A549 (cell line): ENCODE measurements around the gene ZMYND8. TPM values are rescaled to one million over a fixed set of nuclear protein-coding genes. Genes with fewer than 3 reads are reported as not detected.
A peak's percentile ranks its signal among the peaks of the same experiment; 100 is the strongest.

Source experiments
- ATAC-seq, 2 experiments: fragments of 200-7000 bp in 1 of 2; fragments of >200 bp in 1 of 2; cut with Nextera tagmentation in 1 of 2; cut with Tn5 transposase in 1 of 2; 3 replicates each; pipeline versions ENCODE4 v1.8.0 to v1.9.1; 2018 to 2020; ENCODE audit warnings: mild to moderate bottlenecking in 1 of 2, moderate library complexity in 1 of 2
- CTCF ChIA-PET: fragments of 300-600 bp; sonication (Branson Sonifier 250); formaldehyde crosslinking; extraction: SDS; loops from one replicate; lab custom pipeline; 2021; ENCODE audit warnings: antibody characterized with exemption, inconsistent platforms; lab: Yijun Ruan, JAX
- POLR2A ChIA-PET: fragments of 350-600 bp; formaldehyde crosslinking; extraction: SDS; loops from one replicate; lab custom pipeline; 2021; ENCODE audit warnings: antibody characterized with exemption, inconsistent platforms; lab: Yijun Ruan, JAX
- DNase-seq, 2 experiments: peaks; one replicate each; pipeline versions ENCODE4 v3.0.0 to v3.0.0-alpha.2; 2011 to 2016; ENCODE audit warnings: low read depth in 1 of 2, low spot score in 1 of 2
- FAIRE-seq: peaks from 2 replicates; lab custom pipeline; 2011; peaks lifted over from hg19 to GRCh38; lab: Jason Lieb, UNC
- H3K27ac ChIP-seq, 2 experiments: fragments of >200 bp; sonication (Bioruptor Twin); formaldehyde crosslinking; 3 replicates each; pipeline ENCODE4 v1.5.1; 2016 to 2017
- H3K4me1 ChIP-seq: fragments of >200 bp; sonication (Bioruptor Twin); formaldehyde crosslinking; 3 replicates; pipeline ENCODE4 v1.6.1; 2016
- H3K4me2 ChIP-seq: fragments of >200 bp; sonication (Bioruptor Twin); formaldehyde crosslinking; 3 replicates; pipeline ENCODE4 v1.6.1; 2016
- H3K4me3 ChIP-seq: fragments of >200 bp; sonication (Bioruptor Twin); formaldehyde crosslinking; 3 replicates; pipeline ENCODE4 v1.5.1; 2016
- H3K9me3 ChIP-seq: fragments of >200 bp; sonication (Bioruptor Twin); formaldehyde crosslinking; 3 replicates; pipeline ENCODE4 v1.6.1; 2016
- CEBPB ChIP-seq, 2 experiments: fragments of >200 bp in 1 of 2; sonication (Bioruptor Twin) in 1 of 2; formaldehyde crosslinking in 1 of 2; IDR thresholded peaks; 2 replicates each; pipeline ENCODE4 v1.6.1; 2012 to 2016
- CHD2 ChIP-seq: fragments of 150-350 bp; IDR thresholded peaks from 2 replicates; pipeline ENCODE4 v1.6.1; 2014; ENCODE audit warnings: low read length; ENCODE audit not compliant: partially characterized antibody
- HDAC2 ChIP-seq: fragments of 200-600 bp; sonication (generic); IDR thresholded peaks from 2 replicates; pipeline ENCODE4 v1.6.1; 2016
- HOXB13 ChIP-seq: fragments of 250-450 bp; sonication (Bioruptor Pico); IDR thresholded peaks from 2 replicates; pipeline ENCODE4 v1.5.0; 2020; ENCODE audit warnings: low read depth, mild to moderate bottlenecking, moderate library complexity
- HOXB5 ChIP-seq: fragments of 250-450 bp; sonication (Bioruptor Pico); IDR thresholded peaks from 2 replicates; pipeline ENCODE4 v1.5.0; 2020; ENCODE audit warnings: mild to moderate bottlenecking, moderate library complexity
- JUN ChIP-seq, 2 experiments: fragments of >200 bp; sonication (Bioruptor Twin); formaldehyde crosslinking; IDR thresholded peaks; 2 replicates in 1 of 2; 3 replicates in 1 of 2; pipeline ENCODE4 v1.6.1; 2016 to 2017
- JUNB ChIP-seq: fragments of >200 bp; sonication (Bioruptor Twin); formaldehyde crosslinking; IDR thresholded peaks from 2 replicates; pipeline ENCODE4 v1.6.1; 2016
- MAFK ChIP-seq: fragments of 450-650 bp; IDR thresholded peaks from 2 replicates; pipeline ENCODE4 v1.6.1; 2014; ENCODE audit not compliant: partially characterized antibody
- MYC ChIP-seq: IDR thresholded peaks from 2 replicates; pipeline ENCODE4 v1.6.1; 2012; ENCODE audit warnings: mild to moderate bottlenecking, inconsistent platforms, low read length, improper control_type of control experiment, borderline replicate concordance
- NR3C1 ChIP-seq: fragments of >200 bp; sonication (Bioruptor Twin); formaldehyde crosslinking; IDR thresholded peaks from 3 replicates; pipeline ENCODE4 v1.6.1; 2017
- RAD21 ChIP-seq, 2 experiments: fragments of >200 bp in 1 of 2; sonication (Bioruptor Twin) in 1 of 2; formaldehyde crosslinking in 1 of 2; IDR thresholded peaks in 1 of 2; conservative IDR thresholded peaks in 1 of 2; 2 replicates in 1 of 2; 3 replicates in 1 of 2; pipeline ENCODE4 v1.6.1; 2012 to 2018; ENCODE audit warnings: inconsistent platforms in 1 of 2
- RARB ChIP-seq: fragments of 250-450 bp; sonication (Bioruptor Pico); IDR thresholded peaks from 2 replicates; pipeline ENCODE4 v1.8.0; 2021; ENCODE audit warnings: mild to moderate bottlenecking, moderate library complexity
- SMC3 ChIP-seq: fragments of >200 bp; sonication (Bioruptor Twin); formaldehyde crosslinking; IDR thresholded peaks from 3 replicates; pipeline ENCODE4 v1.6.1; 2018; ENCODE audit warnings: inconsistent platforms
- SREBF2 ChIP-seq: fragments of 450-650 bp; IDR thresholded peaks from 2 replicates; pipeline ENCODE4 v1.6.1; 2014; ENCODE audit warnings: mild to moderate bottlenecking, moderate library complexity
- TFCP2L1 ChIP-seq: fragments of 250-450 bp; sonication (Bioruptor Pico); IDR thresholded peaks from 2 replicates; pipeline ENCODE4 v1.5.0; 2021; ENCODE audit warnings: mild to moderate bottlenecking
- ZFP36 ChIP-seq: fragments of 450-650 bp; IDR thresholded peaks from 2 replicates; pipeline ENCODE4 v1.6.1; 2014; ENCODE audit warnings: borderline replicate concordance; ENCODE audit not compliant: partially characterized antibody
- WGBS: methylation state at CpG from one replicate; pipeline ENCODE4 v1.1.6; 2017; ENCODE audit errors: missing lambda C conversion rate; 5-methylcytosine and 5-hydroxymethylcytosine counted together
- polyA plus RNA-seq, 4 experiments: library from polyadenylated mRNA; depleted of rRNA in 3 of 4; stranded (reverse); fragments of >200 nt; fragmentation: RNase III in 1 of 4; extraction: RNeasy Plus Mini Kit Qiagen cat#74134 plus additional on column Dnase treatment in 1 of 4; gene quantifications; 2 replicates in 3 of 4; 3 replicates in 1 of 4; pipeline ENCODE4 v1.2.3, GENCODE V29; 2011 to 2017
- TF ChIP-seq, protein P1 (sequence below): IDR thresholded peaks from 2 replicates; pipeline ENCODE4 v1.6.1; 2012
- TF ChIP-seq, protein P2 (sequence below): fragments of 200-600 bp; sonication (generic); IDR thresholded peaks from 2 replicates; pipeline ENCODE4 v1.6.1; 2016; ENCODE audit warnings: antibody characterized with exemption, mild to moderate bottlenecking, moderate library complexity
- TF ChIP-seq, protein P3 (sequence below): fragments of 250-450 bp; sonication (Bioruptor Pico); IDR thresholded peaks from 2 replicates; pipeline ENCODE4 v1.5.0; 2021; ENCODE audit warnings: mild to moderate bottlenecking, moderate library complexity, borderline replicate concordance
- TF ChIP-seq, protein P4 (sequence below): fragments of 250-450 bp; sonication (Bioruptor Pico); IDR thresholded peaks from 2 replicates; pipeline ENCODE4 v1.5.0; 2020; ENCODE audit warnings: low read depth, mild to moderate bottlenecking, moderate library complexity
- TF ChIP-seq, protein P5 (sequence below): IDR thresholded peaks from 2 replicates; pipeline ENCODE4 v1.6.1; 2012
- TF ChIP-seq, protein P6 (sequence below): IDR thresholded peaks from 2 replicates; pipeline ENCODE4 v1.6.1; 2012; ENCODE audit warnings: low read depth, borderline replicate concordance

The ZMYND8 gene
- polyA plus RNA-seq, 2 of the 4 experiments (the other 2 are of a cell fraction), result 10.4 to 24.9 TPM

DNA sequence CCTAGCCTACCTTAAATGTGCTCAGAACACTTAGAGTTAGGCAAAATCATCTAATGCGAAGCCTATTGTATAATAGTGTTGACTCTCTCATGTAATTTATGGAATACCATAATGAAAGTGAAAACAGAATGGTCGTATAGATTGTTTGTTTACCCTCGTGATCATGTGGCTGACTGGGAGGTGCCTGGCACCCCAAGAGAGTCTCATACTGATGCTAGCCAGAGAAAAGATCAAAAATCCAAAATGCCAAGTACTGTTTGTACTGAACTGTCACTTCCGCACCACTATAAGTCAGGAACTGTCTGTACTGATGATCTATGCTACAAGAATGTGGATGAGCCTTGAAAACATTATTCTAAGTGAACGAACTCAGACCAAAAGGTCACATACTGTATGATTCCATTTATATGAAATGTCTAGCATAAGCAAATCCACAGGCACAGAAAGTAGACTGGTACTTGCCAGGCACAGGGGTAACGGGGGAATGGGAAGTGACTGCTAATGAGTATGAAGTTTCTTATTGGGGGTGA, 22.4 kb downstream of the ZMYND8 start (continued):
- TF ChIP-seq, protein P1, sequence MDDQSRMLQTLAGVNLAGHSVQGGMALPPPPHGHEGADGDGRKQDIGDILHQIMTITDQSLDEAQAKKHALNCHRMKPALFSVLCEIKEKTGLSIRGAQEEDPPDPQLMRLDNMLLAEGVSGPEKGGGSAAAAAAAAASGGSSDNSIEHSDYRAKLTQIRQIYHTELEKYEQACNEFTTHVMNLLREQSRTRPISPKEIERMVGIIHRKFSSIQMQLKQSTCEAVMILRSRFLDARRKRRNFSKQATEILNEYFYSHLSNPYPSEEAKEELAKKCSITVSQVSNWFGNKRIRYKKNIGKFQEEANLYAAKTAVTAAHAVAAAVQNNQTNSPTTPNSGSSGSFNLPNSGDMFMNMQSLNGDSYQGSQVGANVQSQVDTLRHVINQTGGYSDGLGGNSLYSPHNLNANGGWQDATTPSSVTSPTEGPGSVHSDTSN, result 0 out of 2 replicates have a peak, but pooled peaks have one; percentile 36
- TF ChIP-seq JUN (IDR thresholded peaks at IDR 0.05) (peak; percentile 82 to 89; a peak in 4 of 5 replicates), CHD2 (no peak), CEBPB (IDR thresholded peaks at IDR 0.05) (peak in 1 of 2 experiments; percentile 57; a peak in 1 of 4 replicates), SREBF2 (no peak), SMC3 (peak; percentile 40; the same call in 2 of the 3 replicates), RAD21 (conservative IDR thresholded peaks at IDR 0.05 in 1 of 2, IDR thresholded peaks at IDR 0.05 in 1 of 2) (peak; percentile 20 to 54; a peak in 4 of 5 replicates), HOXB5 (CRISPR knock-in tag) (no peak), ZFP36 (no peak), NR3C1 (peak; percentile 100; the same call in 1 of the 3 replicates), MYC (no peak)
- TF ChIP-seq, all 56 proteins: peak for 17

DNA sequence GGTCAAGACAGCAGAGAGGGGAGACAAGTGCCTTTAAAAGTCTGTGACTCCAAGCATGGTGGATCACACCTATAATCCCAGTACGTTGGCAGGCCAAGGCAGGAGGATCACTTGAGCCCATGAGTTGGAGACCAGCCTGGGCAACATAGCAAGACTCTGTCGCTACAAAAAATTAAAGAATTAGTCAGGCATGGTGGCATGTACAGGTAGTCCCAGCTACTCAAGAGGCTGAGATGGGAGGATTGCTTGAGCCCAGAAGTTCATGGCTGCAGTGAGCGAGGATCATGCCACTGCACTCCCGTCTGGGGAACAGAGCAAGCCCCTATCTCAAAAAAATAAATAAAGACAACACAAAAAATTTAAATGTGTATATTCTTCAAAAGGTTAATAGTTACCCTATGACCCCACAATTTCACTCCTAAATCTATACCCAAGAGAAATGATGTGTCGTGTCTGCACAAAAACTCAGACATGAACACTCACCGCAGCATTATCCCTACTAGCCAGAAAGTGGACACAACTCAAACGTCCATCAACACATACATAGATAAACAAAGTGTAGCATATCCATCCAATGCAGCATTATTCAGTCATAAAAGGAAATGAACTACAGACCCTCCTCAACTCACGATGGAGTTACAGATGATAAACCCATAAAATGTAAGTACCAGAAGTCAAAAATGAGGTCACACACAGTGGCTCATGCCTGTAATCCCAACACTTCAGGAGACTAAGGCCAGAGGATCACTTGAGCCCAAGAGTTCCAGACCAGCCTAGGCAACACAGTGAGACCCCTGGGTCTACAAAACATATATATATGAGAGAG, 23.9 kb downstream of the ZMYND8 start:
- Histone ChIP-seq H3K4me2 (peak overlapping the region; percentile 90), H3K4me1 (peaks cover 84% of the 10 kb centered on the region), H3K27ac (peak overlapping the region; percentile 94 to 97), H3K9me3 (no peaks in the 10 kb centered on the region), H3K4me3 (no peak overlapping the region)
- ATAC-seq, result no peak
- no peak for DNase-seq
- 89% methylated on average over 8 of the region's 8 CpGs for WGBS
- CTCF ChIA-PET, result interaction anchor here (1.0 to 15.0 kb wide), 5 partner anchors 15 to 60 kb away, joined by 3 to 131 read pairs (median 6); no protein-coding TSS in a partner anchor
- POLR2A ChIA-PET, result no interaction called here
- FAIRE-seq, result no peak
- TF ChIP-seq RARB (CRISPR knock-in tag), result 0 out of 2 replicates have a peak, but pooled peaks have one; percentile 4
- TF ChIP-seq, protein P2, sequence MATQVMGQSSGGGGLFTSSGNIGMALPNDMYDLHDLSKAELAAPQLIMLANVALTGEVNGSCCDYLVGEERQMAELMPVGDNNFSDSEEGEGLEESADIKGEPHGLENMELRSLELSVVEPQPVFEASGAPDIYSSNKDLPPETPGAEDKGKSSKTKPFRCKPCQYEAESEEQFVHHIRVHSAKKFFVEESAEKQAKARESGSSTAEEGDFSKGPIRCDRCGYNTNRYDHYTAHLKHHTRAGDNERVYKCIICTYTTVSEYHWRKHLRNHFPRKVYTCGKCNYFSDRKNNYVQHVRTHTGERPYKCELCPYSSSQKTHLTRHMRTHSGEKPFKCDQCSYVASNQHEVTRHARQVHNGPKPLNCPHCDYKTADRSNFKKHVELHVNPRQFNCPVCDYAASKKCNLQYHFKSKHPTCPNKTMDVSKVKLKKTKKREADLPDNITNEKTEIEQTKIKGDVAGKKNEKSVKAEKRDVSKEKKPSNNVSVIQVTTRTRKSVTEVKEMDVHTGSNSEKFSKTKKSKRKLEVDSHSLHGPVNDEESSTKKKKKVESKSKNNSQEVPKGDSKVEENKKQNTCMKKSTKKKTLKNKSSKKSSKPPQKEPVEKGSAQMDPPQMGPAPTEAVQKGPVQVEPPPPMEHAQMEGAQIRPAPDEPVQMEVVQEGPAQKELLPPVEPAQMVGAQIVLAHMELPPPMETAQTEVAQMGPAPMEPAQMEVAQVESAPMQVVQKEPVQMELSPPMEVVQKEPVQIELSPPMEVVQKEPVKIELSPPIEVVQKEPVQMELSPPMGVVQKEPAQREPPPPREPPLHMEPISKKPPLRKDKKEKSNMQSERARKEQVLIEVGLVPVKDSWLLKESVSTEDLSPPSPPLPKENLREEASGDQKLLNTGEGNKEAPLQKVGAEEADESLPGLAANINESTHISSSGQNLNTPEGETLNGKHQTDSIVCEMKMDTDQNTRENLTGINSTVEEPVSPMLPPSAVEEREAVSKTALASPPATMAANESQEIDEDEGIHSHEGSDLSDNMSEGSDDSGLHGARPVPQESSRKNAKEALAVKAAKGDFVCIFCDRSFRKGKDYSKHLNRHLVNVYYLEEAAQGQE, result no peak
- TF ChIP-seq, all 56 proteins: peak for 1

DNA sequence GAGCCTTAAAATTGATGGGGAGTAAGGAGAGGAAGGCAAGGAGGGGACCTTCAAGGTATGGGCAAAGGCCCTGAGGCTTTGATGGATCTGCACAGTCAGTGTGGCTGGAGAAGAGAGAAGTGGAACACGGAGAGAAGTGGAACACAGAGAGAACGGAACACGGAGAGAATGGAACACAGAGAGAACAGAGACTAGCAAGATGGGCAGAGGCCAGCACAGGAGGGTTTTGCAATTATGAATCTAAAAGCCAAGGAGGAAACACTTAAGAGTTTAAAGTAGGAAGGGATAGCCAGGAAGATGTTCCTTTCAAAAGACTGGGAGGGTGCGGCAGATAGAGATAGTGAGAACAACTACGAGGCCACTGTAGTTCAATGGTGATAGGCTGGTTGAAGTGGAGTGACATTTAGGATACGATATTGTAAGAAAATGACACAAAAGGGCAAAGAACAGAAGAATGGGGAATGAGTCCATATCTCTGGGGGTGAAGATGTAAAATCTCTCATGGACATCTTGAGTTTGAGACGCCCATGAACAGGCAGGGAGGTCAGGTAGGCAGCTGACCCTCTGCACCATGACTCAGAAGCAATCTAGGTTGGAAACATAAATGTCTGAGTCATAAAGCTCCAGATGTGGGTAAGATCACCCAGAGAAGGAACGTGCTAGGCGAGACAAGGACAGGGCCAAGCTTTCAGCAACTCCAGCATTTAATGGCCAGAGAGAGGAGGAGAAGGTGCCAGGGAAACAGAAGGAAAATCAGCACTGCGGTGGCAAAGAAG, 25.4 kb downstream of the ZMYND8 start:
- H3K9me3 ChIP-seq, result no peaks in the 10 kb centered on the region
- H3K27ac ChIP-seq, result peak overlapping the region; percentile 94 to 97
- FAIRE-seq, result no peak
- ChIA-PET CTCF (interaction anchor here (1.0 to 15.0 kb wide), 6 partner anchors 11 to 58 kb away, joined by 3 to 131 read pairs (median 4); no protein-coding TSS in a partner anchor), POLR2A (interaction anchor here (0.9 to 1.2 kb wide), 3 partner anchors 14 to 28 kb away, joined by 4 to 5 read pairs (median 5); partner anchors contain the start of gene ZMYND8)
- H3K4me3 ChIP-seq, result no peak overlapping the region
- H3K4me1 ChIP-seq, result peaks cover 90% of the 10 kb centered on the region
- ATAC-seq, result peak; percentile 72 to 79
- peak; percentile 82 to 87 for DNase-seq
- 41% methylated on average over 10 of the region's 10 CpGs for WGBS
- H3K4me2 ChIP-seq, result peak overlapping the region; percentile 66
- TF ChIP-seq JUNB, result peak; percentile 77
- peak; percentile 75 for TF ChIP-seq MAFK
- TF ChIP-seq, protein P3, sequence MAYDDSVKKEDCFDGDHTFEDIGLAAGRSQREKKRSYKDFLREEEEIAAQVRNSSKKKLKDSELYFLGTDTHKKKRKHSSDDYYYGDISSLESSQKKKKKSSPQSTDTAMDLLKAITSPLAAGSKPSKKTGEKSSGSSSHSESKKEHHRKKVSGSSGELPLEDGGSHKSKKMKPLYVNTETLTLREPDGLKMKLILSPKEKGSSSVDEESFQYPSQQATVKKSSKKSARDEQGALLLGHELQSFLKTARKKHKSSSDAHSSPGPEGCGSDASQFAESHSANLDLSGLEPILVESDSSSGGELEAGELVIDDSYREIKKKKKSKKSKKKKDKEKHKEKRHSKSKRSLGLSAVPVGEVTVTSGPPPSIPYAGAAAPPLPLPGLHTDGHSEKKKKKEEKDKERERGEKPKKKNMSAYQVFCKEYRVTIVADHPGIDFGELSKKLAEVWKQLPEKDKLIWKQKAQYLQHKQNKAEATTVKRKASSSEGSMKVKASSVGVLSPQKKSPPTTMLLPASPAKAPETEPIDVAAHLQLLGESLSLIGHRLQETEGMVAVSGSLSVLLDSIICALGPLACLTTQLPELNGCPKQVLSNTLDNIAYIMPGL (CRISPR knock-in tag), result no peak
- peak in 1 of 2 experiments; percentile 3; a peak in 1 of 5 replicates for TF ChIP-seq RAD21 (conservative IDR thresholded peaks at IDR 0.05 in 1 of 2, IDR thresholded peaks at IDR 0.05 in 1 of 2)
- TF ChIP-seq, protein P4, sequence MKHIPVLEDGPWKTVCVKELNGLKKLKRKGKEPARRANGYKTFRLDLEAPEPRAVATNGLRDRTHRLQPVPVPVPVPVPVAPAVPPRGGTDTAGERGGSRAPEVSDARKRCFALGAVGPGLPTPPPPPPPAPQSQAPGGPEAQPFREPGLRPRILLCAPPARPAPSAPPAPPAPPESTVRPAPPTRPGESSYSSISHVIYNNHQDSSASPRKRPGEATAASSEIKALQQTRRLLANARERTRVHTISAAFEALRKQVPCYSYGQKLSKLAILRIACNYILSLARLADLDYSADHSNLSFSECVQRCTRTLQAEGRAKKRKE (CRISPR knock-in tag), result peak; percentile 72; the same call in 1 of the 2 replicates
- TF ChIP-seq, protein P5, sequence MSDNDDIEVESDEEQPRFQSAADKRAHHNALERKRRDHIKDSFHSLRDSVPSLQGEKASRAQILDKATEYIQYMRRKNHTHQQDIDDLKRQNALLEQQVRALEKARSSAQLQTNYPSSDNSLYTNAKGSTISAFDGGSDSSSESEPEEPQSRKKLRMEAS, result peak; percentile 80
- peak; percentile 32; the same call in 1 of the 3 replicates for TF ChIP-seq SMC3
- no peak for TF ChIP-seq TFCP2L1
- no peak for TF ChIP-seq HDAC2
- peak; percentile 14; the same call in 1 of the 2 replicates for TF ChIP-seq HOXB13 (CRISPR knock-in tag)
- TF ChIP-seq, protein P6, sequence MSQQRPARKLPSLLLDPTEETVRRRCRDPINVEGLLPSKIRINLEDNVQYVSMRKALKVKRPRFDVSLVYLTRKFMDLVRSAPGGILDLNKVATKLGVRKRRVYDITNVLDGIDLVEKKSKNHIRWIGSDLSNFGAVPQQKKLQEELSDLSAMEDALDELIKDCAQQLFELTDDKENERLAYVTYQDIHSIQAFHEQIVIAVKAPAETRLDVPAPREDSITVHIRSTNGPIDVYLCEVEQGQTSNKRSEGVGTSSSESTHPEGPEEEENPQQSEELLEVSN, result peak; percentile 33; the same call in 1 of the 2 replicates
